ENCODE data around the gene RBM39. TPM values are rescaled to one million over a fixed set of nuclear protein-coding genes. Genes with fewer than 3 reads are reported as not detected.

The RBM39 gene
- total RNA-seq, 1 experiment from 2014 or later = 347 TPM

GRCh38 chr20:35738410-35739179 is 3.5 kb downstream of the RBM39 start:
- Histone ChIP-seq H3K4me2 (ENCODE audit: insufficient read depth, insufficient read length, low read length) (no peak overlapping the region), H3K27me3 (ENCODE audit: insufficient read depth, low read length) (no peaks in the 10 kb centered on the region), H2BK120ac (ENCODE audit: low read depth, low read length, poor library complexity, severe bottlenecking) (no peak overlapping the region), H3K14ac (ENCODE audit: insufficient read depth, low read length) (no peak overlapping the region), H2AK5ac (ENCODE audit: insufficient read length, low read length) (no peak overlapping the region), H3K4ac (ENCODE audit: low read depth, low read length) (no peak overlapping the region), H3K27ac (ENCODE audit: insufficient read length, low read depth, low read length) (no peak overlapping the region), H3K9ac (ENCODE audit: extremely low read depth, insufficient read length, low read length) (no peak overlapping the region), H4K8ac (replicated peaks; ENCODE audit: insufficient read length, low read depth, low read length) (no peak overlapping the region), H3T11ph (ENCODE audit: low read length) (no peak overlapping the region), H4K20me1 (ENCODE audit: control insufficient read depth, insufficient read depth, insufficient read length) (no peaks in the 10 kb centered on the region), H3K23ac (ENCODE audit: insufficient read length, low read depth, low read length) (no peak overlapping the region), H2BK12ac (ENCODE audit: insufficient read length, low read depth, low read length) (no peak overlapping the region), H3K79me1 (ENCODE audit: insufficient read depth, low read depth, low read length, poor library complexity, severe bottlenecking) (peaks cover 5% of the 10 kb centered on the region), H3K18ac (ENCODE audit: insufficient read length, low read depth, low read length) (no peak overlapping the region), H3K79me2 (ENCODE audit: insufficient read depth, low read length) (peaks cover 41% of the 10 kb centered on the region), H2BK15ac (ENCODE audit: low read depth, low read length) (no peak overlapping the region), H3K23me2 (ENCODE audit: insufficient read length, low read depth, low read length, poor library complexity, severe bottlenecking) (peaks cover 4% of the 10 kb centered on the region), H4K5ac (ENCODE audit: insufficient read length, low read depth, low read length) (no peak overlapping the region), H3K4me1 (ENCODE audit: insufficient read depth, low read length) (no peaks in the 10 kb centered on the region), H3K56ac (ENCODE audit: insufficient read length, low read depth, low read length) (no peak overlapping the region), H2BK20ac (ENCODE audit: low read depth, low read length, poor library complexity, severe bottlenecking) (no peak overlapping the region), H3K9me3 (ENCODE audit: control insufficient read depth, low read depth, low read length) (no peaks in the 10 kb centered on the region), H2AFZ (ENCODE audit: low read length) (no peak overlapping the region), H4K91ac (ENCODE audit: insufficient read length, low read depth, low read length) (no peak overlapping the region), H2BK5ac (ENCODE audit: insufficient read length, low read length) (no peak overlapping the region)
- peaks cover 3 to 6% of the 10 kb centered on the region in 2 experiments; a peak in 4 of 5 replicates for H3K9me3 Mint-ChIP-seq
- no CpG with 5 or more reads among the region's 4 CpGs for WGBS (ENCODE audit: extremely low coverage, insufficient read length, low lambda C conversion rate)
- no peaks in the 10 kb centered on the region; the same call in 1 of the 2 replicates for H3K27me3 Mint-ChIP-seq (ENCODE audit: low read depth)
- H3K27ac Mint-ChIP-seq = peak overlapping the region in 1 of 3 experiments; percentile 80; a peak in 2 of 7 replicates
- no peak for TF ChIP-seq CTCF (conservative IDR thresholded peaks at IDR 0.05)
- DNase-seq = no peak
- H3K4me3 Mint-ChIP-seq = peak overlapping the region; percentile 13 to 43; a peak in 3 of 5 replicates
- peaks cover 56 to 81% (median 78%) of the 10 kb centered on the region in 3 experiments for H3K36me3 Mint-ChIP-seq (ENCODE audit: insufficient read depth in 1 of 3, low read depth in 3 of 3)
- H3K4me1 Mint-ChIP-seq = peaks cover 26 to 32% of the 10 kb centered on the region in 2 experiments

All from H9 (cell line).